GM21390 (cell line): ENCODE data around the gene PRKCH.

ENCODE experiments used
- ATAC-seq: cut with Tn5 transposase; IDR thresholded peaks from one replicate; pipeline ENCODE4 v1.9.1; 2021; ENCODE audit not compliant: unreplicated experiment

PRKCH gene

DNA sequence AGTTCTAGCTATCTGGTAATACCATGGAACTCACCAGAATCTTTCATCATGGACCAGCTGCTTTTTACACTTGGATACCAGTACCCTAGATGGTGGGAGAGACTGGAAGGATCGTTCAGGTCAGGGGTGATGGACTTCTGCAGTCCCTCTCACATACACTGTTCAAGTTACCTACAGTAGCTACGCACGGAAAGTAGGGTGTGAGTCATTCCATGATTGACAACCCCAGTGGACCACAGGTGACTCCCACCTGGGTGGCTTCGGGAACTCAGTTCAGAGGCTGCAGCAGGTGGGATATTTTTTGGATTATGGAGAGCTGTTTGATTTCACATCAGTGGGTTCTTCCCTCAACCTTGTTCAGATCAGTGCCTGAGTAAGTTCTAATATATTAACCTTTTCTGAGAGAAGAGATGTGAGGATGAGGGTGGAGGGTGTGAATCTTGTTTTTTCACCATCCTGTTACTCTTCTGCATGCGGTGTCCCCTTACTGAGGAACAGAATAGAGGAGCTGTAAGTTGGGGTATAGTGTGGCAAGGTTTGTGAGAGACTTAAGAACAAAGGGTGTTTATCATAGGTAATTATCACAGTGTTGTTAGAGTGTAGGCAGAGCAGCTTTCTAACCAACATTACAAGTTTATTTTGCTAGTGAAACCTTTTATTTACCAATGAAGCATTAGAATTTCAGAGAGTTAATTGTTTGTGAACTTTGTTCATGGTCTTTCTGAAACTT lies 39.6 kb downstream of the PRKCH start:
- ATAC-seq: no peak

DNA sequence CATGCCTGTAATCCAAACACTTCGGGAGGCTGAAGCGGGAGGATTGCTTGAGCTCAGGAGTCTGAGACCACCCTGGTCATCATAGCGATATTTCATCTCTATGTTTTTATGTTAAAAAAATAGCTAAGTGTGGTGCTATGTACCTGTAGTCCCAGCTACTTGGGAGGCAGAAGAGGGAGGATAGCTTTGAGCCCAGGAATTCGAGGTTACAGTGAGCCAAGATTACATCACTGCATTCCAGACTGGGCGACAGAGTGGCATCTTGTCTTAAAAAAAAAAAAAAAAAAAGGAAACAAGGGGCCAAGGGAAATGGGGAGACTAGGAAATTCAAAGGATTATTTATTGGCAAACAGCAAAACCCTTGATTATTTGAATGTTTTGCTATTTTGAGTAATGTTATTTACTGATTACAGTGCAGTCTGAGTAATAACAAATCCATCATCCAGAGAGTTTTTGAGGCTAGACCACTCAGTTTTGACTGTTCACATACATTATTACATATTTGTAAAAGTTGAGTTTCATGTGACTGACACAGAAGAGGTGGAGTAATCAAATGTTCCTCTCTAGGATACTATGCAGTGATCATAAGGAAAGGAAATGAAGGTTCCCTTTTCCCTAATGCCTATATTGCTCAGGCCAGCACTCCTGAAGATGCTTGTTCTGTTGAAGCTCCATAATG lies 40.8 kb downstream of the PRKCH start:
- ATAC-seq: no peak

DNA sequence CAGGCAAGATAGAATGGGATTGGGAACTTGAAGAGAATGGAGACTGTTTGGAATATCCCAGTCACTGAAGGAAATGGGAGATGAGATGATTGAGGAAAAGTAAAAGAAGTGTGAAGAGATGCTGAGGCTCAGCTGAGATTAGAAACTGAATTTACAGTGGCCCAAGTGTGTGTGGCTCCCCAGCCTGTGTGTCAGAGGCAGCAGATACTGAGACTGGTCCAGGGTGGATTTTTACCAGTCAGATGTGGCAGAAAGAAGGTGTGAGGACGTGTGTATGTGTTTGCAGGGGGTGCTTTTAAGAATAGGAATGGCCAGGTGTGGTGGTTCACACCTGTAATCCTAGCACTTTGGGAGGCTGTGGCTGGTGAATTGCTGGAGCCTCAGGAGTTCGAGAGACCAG lies 42.9 kb downstream of the PRKCH start:
- ATAC-seq: no peak

DNA sequence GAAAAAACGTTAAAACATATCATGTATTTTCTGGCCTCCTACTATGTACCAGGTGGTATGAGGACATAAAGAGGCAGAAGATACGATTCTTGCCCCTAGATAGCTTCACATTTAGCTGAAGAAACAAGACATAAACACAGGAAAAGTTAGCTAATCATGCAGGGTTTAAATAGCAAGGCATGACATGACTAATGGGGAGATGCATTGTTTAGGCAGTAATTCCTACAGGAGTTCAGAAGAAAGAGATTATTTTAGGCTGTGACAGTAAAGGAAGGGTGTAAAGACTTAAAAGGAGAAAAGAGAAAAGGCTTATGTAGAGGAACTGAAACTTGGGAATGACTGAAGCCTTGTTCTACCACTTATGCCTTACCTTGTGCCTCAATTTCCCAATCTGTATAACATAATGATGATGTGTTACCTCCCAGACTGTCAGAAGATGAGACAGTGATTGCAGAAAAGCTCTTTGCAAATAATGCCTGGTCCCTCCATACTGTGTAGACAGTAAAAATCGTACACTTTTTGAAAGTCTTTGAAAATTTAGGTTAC lies 44.4 kb downstream of the PRKCH start:
- ATAC-seq: no peak

GRCh38 chr14:61368114-61368710 lies 46.8 kb downstream of the PRKCH start:
- no peak for ATAC-seq

DNA sequence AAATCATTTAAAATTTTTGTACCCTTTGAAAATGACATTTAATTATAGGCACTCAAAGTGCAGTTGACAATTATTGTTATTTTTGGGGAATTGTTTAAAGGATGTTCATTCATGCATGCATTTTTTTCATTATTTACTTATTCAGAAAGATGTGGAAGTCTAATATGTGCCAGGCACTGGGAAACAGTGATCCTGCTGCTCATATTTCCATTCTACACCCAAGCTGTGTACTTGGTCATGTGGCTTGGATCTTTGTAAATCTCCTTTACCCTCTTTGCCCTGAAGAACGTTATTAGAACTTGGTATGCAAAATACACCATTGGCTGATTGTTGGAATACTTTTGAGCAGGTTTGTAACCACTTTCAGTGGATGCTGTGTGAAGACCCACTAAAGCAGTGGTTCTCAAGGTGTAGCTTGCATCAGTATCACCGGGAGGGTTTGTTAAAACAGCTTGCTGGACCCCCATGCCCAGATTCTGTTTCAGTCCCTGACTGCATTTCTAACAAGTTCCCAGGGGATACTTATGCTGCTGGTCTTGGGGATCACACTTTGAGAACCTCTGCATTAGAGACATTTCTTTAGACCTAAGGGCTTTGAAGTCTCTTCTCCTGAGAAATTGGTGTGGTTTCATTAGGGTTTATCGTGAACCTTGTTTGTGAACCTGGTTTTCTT lies 47.5 kb downstream of the PRKCH start:
- no peak for ATAC-seq

DNA sequence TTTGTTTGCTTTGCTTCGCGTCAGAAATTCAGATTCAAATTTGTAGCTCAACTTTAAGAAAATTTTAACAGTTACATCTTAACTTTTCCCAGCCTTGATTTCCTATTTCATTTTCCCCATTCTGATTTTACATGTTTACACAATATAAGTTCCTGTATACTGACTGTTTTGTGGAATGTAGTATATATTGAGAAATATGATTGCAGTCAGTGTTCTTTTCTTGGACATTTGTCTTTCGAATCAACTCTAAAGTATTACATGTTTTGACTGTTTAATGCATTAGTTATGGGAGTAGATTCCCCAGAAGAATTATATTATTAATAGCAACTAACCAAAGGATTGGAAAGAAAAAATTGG lies 48.1 kb downstream of the PRKCH start:
- no peak for ATAC-seq

GRCh38 chr14:61372379-61372778 lies 51.0 kb downstream of the PRKCH start:
- ATAC-seq: no peak

DNA sequence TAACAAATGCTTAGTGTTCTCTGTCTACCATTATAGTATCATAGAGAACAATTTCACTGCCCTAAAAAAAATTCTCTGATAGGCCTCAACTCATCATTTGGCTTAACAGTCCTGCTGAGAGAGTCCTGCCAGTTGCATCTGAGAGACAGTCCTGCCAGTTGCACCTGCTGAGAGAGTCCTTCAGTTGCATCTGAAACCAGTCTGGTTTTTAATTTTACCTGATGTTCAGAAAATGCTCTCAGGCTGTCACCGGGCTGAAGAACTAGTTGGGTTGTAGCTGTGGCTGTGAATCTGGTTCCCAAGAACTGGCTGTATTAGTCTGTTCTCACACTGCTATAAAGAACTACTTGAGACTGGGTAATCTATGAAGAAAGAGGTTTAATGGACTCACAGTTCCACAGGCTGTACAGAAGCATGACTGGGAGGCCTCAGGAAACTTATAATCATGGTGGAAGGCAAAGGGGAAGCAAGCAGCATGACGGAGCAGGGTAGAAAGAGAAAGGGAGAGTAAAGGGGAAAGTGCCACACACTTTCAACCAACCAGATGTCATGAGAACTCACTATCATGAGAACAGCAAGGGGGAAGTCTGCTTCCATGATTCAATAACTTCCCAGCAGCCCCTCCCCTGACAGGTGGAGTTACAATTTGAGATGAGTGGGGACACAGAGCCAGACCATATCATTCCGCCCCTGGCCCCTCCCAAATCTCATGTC lies 51.6 kb downstream of the PRKCH start:
- ATAC-seq: no peak

GRCh38 chr14:61374284-61374683 lies 52.9 kb downstream of the PRKCH start:
- ATAC-seq: no peak

GRCh38 chr14:61375218-61375617 lies 53.8 kb downstream of the PRKCH start:
- no peak for ATAC-seq

GRCh38 chr14:61376314-61376713 lies 54.9 kb downstream of the PRKCH start:
- no peak for ATAC-seq

- ATAC-seq: no peak
Measured at GRCh38 chr14:61377749-61378148, 56.4 kb downstream of the PRKCH start.

GRCh38 chr14:61379639-61380184 lies 58.3 kb downstream of the PRKCH start:
- ATAC-seq: no peak

DNA sequence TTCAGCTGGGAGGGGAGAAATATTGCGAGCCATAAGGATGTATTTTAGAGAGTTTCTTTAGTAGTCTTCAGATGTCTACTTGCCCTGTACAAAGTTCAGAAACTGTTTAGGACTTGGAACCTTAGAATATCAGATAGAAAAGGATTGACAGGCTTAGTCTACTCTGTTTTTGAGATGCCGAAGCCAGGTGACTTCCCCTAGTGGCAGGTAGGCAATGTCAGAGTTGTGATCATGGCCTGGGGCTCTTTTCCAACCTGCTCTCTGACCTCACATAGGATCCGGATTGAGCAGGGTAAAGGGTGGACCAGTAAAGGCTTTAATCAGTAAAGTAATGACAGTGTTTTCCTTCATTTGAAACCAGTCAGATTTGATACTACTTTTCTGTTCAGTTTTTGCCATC lies 59.6 kb downstream of the PRKCH start:
- ATAC-seq: no peak

DNA sequence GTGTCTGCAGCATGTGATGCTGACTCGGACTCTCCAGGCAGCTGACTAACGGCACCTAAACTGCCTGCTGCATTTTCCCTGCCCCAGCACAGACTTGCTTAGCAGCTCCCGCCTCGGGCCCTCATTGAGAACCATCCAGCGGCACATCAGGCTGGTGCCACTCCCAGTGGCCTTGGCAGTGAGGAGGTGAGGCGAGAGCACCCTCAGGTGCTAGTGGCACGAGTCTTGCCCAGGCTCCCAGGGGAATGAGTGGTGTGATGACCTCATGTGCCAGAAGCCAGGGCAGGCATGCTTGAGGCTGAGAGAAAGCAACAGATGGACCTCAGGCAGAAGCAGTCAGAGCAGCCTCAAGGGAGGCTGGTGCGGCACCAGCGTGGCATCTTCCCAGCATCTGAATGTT lies 60.2 kb downstream of the PRKCH start:
- no peak for ATAC-seq

- no peak for ATAC-seq
Measured at GRCh38 chr14:61382842-61383241, 61.5 kb downstream of the PRKCH start.

DNA sequence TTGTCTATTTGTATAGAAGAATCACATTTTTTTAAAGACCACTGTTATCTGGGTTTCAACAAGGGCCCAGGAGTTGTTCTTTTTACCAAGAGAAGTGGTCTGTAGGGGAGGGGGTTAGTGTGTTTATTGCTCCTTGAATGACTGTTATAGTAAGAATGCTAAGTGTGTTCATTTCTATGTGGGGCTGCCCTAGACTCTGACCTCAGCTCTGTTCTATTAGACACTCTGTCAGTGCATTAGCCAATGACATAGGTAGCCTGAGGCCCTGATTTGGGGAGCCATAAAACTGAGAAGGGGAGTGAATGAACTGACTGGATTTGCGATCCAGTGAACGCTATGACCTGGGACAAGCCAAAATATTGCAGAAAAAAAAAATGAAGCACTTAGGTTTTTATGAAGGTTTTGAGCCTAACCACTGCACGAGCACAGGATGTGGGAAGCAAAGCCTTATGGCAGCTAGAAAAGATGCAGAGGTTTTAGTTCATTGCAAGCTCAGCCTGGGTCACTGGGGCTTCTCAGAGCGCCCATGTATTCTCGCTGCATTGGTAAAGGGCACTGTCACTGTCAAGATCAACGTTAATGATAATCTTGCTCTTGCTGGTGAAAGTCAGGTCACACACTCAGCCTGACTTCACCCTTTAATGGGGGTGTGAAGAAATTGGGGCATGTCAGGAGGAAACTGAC lies 63.8 kb downstream of the PRKCH start:
- no peak for ATAC-seq

GRCh38 chr14:61386173-61386772 lies 64.9 kb downstream of the PRKCH start:
- ATAC-seq: no peak

GRCh38 chr14:61387076-61387475 lies 65.7 kb downstream of the PRKCH start:
- ATAC-seq: no peak
